ENCODE measurements around the gene SLAMF9. TPM values are rescaled to one million over a fixed set of nuclear protein-coding genes. Genes with fewer than 3 reads are reported as not detected.

Gene SLAMF9
- total RNA-seq, 1 donor: not detected

GRCh38 chr1:159930634-159931033 lies 23.4 kb downstream of the SLAMF9 start:
- TF ChIP-seq CTCF (IDR thresholded peaks at IDR 0.05; ENCODE audit: insufficient read depth, low read length): no peak
- H3K4me3 ChIP-seq (ENCODE audit: low read depth, low read length): no peak overlapping the region
- DNase-seq (ENCODE audit: low read depth): no peak

GRCh38 chr1:159930216-159930615 lies 23.8 kb downstream of the SLAMF9 start:
- H3K4me3 ChIP-seq (ENCODE audit: low read depth, low read length): no peak overlapping the region
- DNase-seq (ENCODE audit: low read depth): no peak
- no peak for TF ChIP-seq CTCF (IDR thresholded peaks at IDR 0.05; ENCODE audit: insufficient read depth, low read length)

GRCh38 chr1:159929155-159930051 lies 24.6 kb downstream of the SLAMF9 start:
- DNase-seq (ENCODE audit: low read depth): no peak
- TF ChIP-seq CTCF (IDR thresholded peaks at IDR 0.05; ENCODE audit: insufficient read depth, low read length): no peak
- H3K4me3 ChIP-seq (ENCODE audit: low read depth, low read length): no peak overlapping the region

GRCh38 chr1:159928491-159929050 lies 25.5 kb downstream of the SLAMF9 start:
- DNase-seq (ENCODE audit: low read depth): no peak
- H3K4me3 ChIP-seq (ENCODE audit: low read depth, low read length): no peak overlapping the region
- TF ChIP-seq CTCF (IDR thresholded peaks at IDR 0.05; ENCODE audit: insufficient read depth, low read length): no peak

- DNase-seq (ENCODE audit: low read depth): no peak
- H3K4me3 ChIP-seq (ENCODE audit: low read depth, low read length): no peak overlapping the region
- no peak for TF ChIP-seq CTCF (IDR thresholded peaks at IDR 0.05; ENCODE audit: insufficient read depth, low read length)
Observed at GRCh38 chr1:159927849-159928431, 26.1 kb downstream of the SLAMF9 start.

GRCh38 chr1:159927211-159927848 lies 26.7 kb downstream of the SLAMF9 start:
- TF ChIP-seq CTCF (IDR thresholded peaks at IDR 0.05; ENCODE audit: insufficient read depth, low read length): no peak
- no peak overlapping the region for H3K4me3 ChIP-seq (ENCODE audit: low read depth, low read length)
- no peak for DNase-seq (ENCODE audit: low read depth)
